Stimulated activated CD8-positive, alpha-beta memory T cell treated with anti-CD3 and anti-CD28 coated beads, Interleukin-15, amount 100 ng/mL, for 48 hours (primary cell): ENCODE results near the gene CORO2B.
"Not testable (repeated sequence)": the region's sequence is repeated elsewhere in the genome, so short reads cannot be mapped to it uniquely, and the experiment has no call there.

ENCODE experiments used
- DNase-seq, 2 donors: peaks; one replicate each; pipeline ENCODE4 v3.0.0-alpha.2; 2020; ENCODE audit warnings: low read depth in 2 of 2

Gene CORO2B

DNA sequence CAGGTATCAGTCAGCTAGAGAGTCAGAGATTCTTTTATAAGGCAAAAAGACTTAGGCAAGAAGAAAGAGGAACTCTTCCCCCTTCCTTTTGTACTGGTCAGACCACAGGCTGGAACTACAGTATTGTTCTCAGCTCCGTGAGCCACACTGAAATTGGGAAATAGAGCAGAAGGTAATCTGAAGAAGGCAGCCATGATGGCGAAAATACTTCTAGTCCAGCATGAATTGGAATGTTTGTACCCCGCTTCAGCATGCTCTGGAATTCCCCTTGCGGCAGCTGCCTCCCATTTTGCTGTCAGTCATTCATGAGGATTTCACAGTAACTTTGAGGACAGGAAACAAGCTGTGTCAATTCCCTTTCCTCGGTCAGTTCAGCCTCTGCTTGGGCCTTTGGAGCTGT lies 96.2 kb downstream of the CORO2B start:
- no peak for DNase-seq

- DNase-seq: no peak
Measured at GRCh38 chr15:68676011-68676605, 97.3 kb downstream of the CORO2B start.

DNA sequence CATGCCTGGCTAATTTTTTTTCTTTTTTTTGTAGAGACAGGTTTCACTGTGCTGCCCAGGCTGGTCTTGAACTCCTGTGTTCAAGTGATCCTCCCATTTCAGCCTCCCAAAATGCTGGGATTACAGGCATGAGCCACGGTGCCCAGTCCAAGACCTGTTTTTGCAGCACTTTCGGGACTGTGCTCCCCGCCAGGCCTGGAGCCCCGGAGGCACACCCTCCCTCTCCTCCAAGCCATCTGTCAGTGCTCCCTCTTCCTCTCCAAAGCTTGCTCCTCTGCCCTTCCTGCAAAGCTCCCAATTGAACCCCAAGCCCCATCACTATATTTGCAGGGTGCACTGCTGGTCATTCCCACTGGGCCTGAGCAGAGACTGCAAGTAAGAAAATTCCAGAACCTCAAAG lies 98.1 kb downstream of the CORO2B start:
- DNase-seq: no peak

GRCh38 chr15:68677996-68678395 lies 99.2 kb downstream of the CORO2B start:
- DNase-seq: no peak

- DNase-seq: no peak
Measured at GRCh38 chr15:68678746-68679145, 100.0 kb downstream of the CORO2B start.

DNA sequence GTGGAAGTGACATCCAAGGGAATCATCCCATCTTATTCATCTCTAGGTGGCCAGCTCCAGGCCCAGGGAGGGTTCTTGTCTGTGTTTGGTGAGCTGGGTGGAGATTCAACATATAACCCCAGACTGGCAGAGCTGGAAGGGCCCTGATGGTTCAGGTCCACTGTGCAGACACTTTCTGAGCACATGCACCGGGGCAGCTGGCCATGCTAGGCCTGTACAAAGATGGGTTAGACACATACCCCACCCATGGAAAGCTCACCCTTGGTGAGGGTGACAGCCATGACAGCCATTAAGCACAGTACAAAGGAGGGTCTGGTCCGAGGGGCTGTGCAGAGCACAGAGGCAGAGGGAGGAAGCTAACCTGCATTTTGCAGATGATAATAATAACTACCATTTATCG lies 100.4 kb downstream of the CORO2B start:
- no peak for DNase-seq

- no peak for DNase-seq
Measured at GRCh38 chr15:68679961-68680371, 101.2 kb downstream of the CORO2B start.

DNA sequence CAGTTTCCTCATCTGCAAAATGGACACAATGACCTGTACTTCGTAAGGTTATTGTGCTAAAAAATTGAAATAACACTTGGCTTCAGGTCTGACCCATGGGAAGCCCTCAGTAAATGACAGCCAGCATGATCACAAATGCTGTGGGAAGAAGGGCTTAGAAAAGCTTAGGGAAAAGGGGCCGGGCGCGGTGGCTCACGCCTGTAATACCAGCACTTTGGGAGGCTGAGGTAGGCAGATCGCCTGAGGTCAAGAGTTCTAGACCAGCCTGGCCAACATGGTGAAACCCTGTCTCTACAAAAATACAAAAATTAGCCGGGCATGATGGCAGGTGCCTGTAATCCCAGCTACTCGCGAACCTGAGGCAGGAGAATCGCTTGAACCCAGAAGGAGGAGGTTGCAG lies 102.0 kb downstream of the CORO2B start:
- DNase-seq: not testable (repeated sequence)

DNA sequence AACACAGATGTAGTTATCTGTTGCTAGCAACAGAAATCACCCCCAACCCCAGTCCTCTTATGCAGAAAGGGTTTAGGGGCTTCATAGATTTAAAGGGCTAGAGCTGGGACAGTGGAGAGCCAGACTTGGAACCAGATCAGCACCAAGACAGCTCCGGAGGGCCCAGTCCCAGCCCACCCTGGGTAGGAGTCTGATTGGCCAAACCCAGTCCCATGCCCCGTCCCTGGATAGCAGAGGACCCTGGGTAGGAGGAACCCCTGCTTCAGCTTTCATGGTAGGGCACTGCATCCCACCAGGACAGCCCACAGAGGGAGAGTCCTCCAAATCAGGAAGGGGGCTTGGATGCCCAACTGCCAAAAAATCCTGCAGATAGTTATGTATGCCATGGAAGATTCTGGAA lies 103.0 kb downstream of the CORO2B start:
- no peak for DNase-seq

DNA sequence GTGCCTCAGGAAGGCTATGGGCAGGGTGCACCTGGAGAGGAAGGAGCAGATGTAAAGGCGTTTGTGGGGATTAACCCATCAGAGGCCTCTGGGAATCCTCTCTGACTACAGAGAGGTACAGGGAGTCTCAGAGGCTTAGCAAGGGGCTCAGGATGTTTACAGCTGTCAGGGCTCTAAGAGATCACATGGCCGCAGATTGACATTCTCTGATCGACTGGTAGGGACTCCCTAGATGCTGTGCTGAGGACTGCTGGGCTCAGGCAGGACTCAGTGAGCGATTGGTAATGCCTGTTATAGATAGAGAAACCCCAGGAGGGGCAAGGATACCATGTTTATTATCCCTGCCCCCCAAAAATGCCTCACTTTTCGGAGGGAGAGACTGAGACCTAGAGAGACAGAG lies 103.5 kb downstream of the CORO2B start:
- DNase-seq: no peak

- DNase-seq: no peak
Measured at GRCh38 chr15:68683026-68683425, 104.2 kb downstream of the CORO2B start.

DNA sequence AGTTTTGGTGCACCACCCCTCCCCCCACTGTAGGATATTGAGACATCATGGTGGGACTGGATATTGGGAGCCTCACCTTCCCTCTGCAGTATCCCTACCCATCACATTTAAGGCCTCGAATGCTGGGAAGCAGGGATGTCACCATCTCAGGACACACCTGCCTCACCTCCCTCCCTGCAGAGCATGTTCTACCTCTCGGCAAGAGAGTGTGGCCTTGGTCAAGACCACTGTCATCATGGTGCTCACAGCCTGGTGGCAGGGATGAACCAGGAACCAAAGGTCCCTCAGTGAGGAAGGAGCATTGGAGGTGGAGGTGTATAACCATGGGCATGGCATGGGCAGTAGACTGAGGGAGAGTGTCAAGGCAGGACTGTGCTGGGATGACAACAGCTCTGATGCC lies 104.8 kb downstream of the CORO2B start:
- no peak for DNase-seq

GRCh38 chr15:68684476-68684875 lies 105.7 kb downstream of the CORO2B start:
- no peak for DNase-seq

DNA sequence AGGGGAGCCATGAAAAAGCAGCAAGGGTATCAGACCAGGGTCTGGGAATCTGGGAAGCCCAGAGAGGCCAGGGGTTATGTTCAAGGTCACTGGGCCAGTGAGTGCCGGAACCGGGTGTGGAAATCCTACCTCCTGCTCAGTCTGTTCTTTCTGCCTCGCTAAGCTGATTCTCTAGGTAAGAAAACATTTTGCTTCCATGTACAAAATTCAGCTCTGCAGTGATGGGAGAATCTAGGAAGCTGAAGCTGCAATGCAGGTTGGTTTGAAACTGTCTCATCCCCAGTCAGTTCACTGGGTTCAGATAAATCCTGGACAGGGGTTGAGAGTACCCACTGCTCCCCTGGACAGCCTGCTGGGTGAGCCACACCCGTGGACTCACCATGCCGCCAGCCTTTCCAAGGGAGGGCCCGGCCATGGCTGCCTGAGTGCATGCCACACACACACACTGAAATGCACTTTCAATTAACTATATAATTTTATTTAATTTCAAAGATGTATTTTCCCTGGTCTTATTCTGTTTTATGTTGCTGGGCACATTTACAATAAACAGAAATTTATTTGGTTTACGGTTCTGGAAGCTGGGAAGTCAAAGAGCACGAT lies 108.4 kb downstream of the CORO2B start:
- DNase-seq: no peak

- no peak for DNase-seq
Measured at GRCh38 chr15:68691705-68692104, 112.9 kb downstream of the CORO2B start.

DNA sequence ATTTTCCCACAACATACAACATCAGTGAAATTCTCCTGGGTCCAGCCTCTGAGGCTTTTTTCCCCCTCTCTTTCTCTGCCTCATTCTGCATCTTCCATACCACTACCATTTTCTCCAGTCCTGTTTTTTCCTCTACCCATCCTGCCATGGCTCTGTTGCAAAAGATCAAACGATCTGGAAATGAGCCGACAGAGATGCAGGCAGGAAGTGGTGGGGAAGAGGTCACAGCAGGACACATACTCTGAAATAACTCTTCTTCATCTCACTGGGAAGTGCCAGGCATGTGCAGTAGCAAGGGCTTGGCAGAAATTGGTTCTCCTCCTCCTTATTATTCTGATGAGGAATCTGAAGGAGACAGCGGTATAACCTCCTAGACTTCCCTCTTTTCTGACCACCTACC lies 114.3 kb downstream of the CORO2B start:
- no peak for DNase-seq

DNA sequence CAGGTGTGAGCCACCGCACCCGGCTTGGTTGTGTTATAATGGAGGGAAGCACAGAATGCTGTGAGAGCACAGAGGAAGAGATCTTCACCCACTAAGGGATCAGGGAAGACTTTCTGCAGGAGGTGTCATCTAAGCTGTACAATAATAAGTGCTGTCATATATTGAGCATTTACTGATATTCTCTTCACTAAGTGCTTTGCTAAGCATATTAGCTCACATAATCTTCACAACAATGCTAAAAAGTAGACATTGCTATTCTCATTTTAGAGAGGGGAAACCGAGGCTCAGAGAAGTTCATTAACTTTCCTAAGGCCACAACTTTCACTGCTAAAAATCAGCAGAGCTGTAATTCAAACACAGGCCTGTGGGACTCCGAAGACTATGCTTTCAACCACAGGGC lies 115.3 kb downstream of the CORO2B start:
- no peak for DNase-seq

GRCh38 chr15:68695061-68695595 lies 116.3 kb downstream of the CORO2B start:
- DNase-seq: no peak

DNA sequence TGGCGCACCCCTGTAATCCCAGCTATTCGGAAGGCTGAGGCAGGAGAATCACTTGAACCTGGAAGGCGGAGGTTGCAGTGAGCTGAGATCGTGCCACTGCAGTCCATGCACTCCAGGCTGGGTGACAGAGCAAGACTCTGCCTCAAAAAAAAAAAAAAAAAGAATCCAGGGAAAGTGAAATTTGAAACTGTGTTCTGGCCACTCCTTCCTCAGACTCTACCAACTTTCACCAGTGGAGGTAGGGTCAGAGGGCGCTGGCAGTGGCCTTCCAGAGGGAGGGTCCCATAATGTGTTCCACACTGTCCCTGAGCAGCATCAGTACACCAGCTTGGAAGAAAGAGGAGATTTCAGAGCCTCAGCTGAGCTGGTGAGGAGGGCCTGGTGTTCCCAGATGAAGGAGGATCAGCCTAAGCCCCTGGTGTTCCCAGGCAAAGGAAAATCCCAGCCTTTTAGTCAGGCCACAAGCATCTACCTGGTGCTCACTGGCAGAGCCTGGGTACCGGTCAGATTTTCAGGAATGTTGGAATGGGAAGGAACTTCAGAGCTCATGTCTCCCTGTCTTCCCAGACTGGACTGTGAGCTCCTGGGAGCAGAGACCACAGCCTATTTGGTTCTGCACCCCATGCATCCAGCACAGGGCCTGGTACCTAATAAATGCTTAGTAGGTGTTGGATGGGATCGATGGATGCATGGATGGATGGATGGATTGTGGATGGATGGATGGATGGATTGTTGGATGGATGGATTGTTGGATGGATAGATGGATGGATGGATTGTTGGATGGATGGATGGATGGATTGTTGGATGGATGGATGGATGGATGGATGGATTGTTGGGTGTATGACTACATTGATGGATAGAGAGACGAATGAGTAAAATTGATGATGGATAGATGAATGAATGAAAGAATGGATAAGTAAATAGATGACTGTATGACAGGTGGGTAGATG lies 117.9 kb downstream of the CORO2B start:
- DNase-seq: no peak

GRCh38 chr15:68697711-68698690 lies 119.2 kb downstream of the CORO2B start:
- DNase-seq: no peak

GRCh38 chr15:68698708-68699107 lies 119.9 kb downstream of the CORO2B start:
- no peak for DNase-seq
